Right lobe of liver (tissue), 4 donors: Measurements from ENCODE around the gene PIGA.

Experiments
- POLR2A ChIP-seq: fragments of 450-650 bp; IDR thresholded peaks from one replicate; pipeline ENCODE4 v1.6.1; 2017; ENCODE audit warnings: antibody characterized with exemption, mild to moderate bottlenecking
- TF ChIP-seq, protein P1 (sequence below), 4 donors: fragments of 200-600 bp in 3 of 4; fragments of 450-650 bp in 1 of 4; IDR thresholded peaks; one replicate each; pipeline versions ENCODE4 v1.5.1 to v1.8.0; 2016 to 2022; ENCODE audit warnings: antibody characterized with exemption in 4 of 4, mild to moderate bottlenecking in 2 of 4
- donor health status: DM: no; HTN: no; CAD: no.
- donor health status: DM: no; HTN: no; CAD: no.
- donor health status: DM: no; HTN: yes; CAD: no.

DNA sequence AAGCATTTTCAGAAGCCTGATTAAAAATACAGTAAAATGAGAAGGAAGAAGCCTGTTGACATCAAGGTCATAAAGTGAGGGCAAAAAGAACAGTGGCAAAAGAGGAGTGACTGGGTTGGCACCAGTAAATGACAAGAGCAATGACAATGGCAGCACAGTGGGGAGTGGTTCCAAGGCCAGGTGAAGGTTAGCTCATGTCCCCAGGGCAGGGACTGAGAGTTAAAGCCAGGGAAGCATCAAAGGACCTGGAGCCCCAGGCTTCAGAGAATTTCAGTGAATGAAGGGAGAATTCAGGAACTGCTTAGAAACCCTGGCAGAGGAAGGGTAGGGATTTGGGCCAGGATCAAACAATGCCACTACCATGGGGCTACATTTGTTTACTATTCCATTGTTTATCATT, 8.8 kb upstream of the PIGA start:
- TF ChIP-seq POLR2A, result no peak
- TF ChIP-seq, protein P1, sequence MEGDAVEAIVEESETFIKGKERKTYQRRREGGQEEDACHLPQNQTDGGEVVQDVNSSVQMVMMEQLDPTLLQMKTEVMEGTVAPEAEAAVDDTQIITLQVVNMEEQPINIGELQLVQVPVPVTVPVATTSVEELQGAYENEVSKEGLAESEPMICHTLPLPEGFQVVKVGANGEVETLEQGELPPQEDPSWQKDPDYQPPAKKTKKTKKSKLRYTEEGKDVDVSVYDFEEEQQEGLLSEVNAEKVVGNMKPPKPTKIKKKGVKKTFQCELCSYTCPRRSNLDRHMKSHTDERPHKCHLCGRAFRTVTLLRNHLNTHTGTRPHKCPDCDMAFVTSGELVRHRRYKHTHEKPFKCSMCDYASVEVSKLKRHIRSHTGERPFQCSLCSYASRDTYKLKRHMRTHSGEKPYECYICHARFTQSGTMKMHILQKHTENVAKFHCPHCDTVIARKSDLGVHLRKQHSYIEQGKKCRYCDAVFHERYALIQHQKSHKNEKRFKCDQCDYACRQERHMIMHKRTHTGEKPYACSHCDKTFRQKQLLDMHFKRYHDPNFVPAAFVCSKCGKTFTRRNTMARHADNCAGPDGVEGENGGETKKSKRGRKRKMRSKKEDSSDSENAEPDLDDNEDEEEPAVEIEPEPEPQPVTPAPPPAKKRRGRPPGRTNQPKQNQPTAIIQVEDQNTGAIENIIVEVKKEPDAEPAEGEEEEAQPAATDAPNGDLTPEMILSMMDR (IDR thresholded peaks at IDR 0.05), result no peak
